OCI-LY1 (cell line): ENCODE measurements around the gene MCRS1.

Source experiments
- H2AFZ ChIP-seq: fragments of 200-600 bp; sonication (generic), shearing (Covaris generic); 2 replicates; pipeline ENCODE4 v1.6.0; 2014; ENCODE audit warnings: antibody characterized with exemption, mild to moderate bottlenecking, low read length
- H3F3A ChIP-seq: fragments of 200-600 bp; sonication (generic), shearing (Covaris generic); 2 replicates; pipeline ENCODE4 v1.6.0; 2014; ENCODE audit warnings: mild to moderate bottlenecking, antibody characterized with exemption, low read length, moderate library complexity; ENCODE audit not compliant: insufficient read depth
- H3K27ac ChIP-seq: fragments of 200-600 bp; sonication (generic); 2 replicates; pipeline ENCODE4 v1.5.1; 2014; ENCODE audit warnings: low read length, mixed run types, mild to moderate bottlenecking, low read depth; ENCODE audit not compliant: poor library complexity, severe bottlenecking
- H3K27me3 ChIP-seq: fragments of 200-600 bp; sonication (generic); 2 replicates; pipeline ENCODE4 v1.6.0; 2014; ENCODE audit warnings: antibody characterized with exemption, mild to moderate bottlenecking, low read length, moderate library complexity; ENCODE audit not compliant: insufficient read depth
- H3K36me3 ChIP-seq: fragments of 200-600 bp; sonication (generic); 2 replicates; pipeline ENCODE4 v1.6.1; 2014; ENCODE audit warnings: mild to moderate bottlenecking, antibody characterized with exemption, low read length, moderate library complexity, mixed read lengths; ENCODE audit not compliant: insufficient read depth
- H3K4me1 ChIP-seq: fragments of 200-600 bp; sonication (generic); 2 replicates; pipeline ENCODE4 v1.5.1; 2014; ENCODE audit warnings: mild to moderate bottlenecking, low read length, moderate library complexity; ENCODE audit not compliant: insufficient read depth, severe bottlenecking
- H3K4me2 ChIP-seq: fragments of 200-600 bp; sonication (generic), shearing (Covaris generic); 2 replicates; pipeline ENCODE4 v1.6.1; 2014; ENCODE audit warnings: low read length
- H3K4me3 ChIP-seq: fragments of 200-600 bp; sonication (generic); 2 replicates; pipeline ENCODE4 v1.5.1; 2014; ENCODE audit warnings: low read length, low read depth, mild to moderate bottlenecking, mixed read lengths; ENCODE audit not compliant: poor library complexity, severe bottlenecking
- H3K79me2 ChIP-seq: fragments of 200-600 bp; shearing (Covaris generic); 2 replicates; pipeline ENCODE4 v1.6.1; 2016; ENCODE audit warnings: mixed run types, low read length, mixed read lengths; ENCODE audit not compliant: insufficient read depth
- H3K9ac ChIP-seq: fragments of 200-600 bp; sonication (generic), shearing (Covaris generic); 2 replicates; pipeline ENCODE4 v1.6.1; 2014; ENCODE audit warnings: mild to moderate bottlenecking, low read length, mixed read lengths
- H3K9me2 ChIP-seq: fragments of 200-600 bp; sonication (generic), shearing (Covaris generic); 2 replicates; pipeline ENCODE4 v1.6.1; 2014; ENCODE audit warnings: low read depth, mild to moderate bottlenecking, low read length, mixed read lengths
- H3K9me3 ChIP-seq: fragments of 200-600 bp; shearing (Covaris generic); 2 replicates; pipeline ENCODE4 v1.6.1; 2014; ENCODE audit warnings: low read length, mixed read lengths
- H4K20me1 ChIP-seq: fragments of 200-600 bp; sonication (generic), shearing (Covaris generic); 2 replicates; pipeline ENCODE4 v1.6.0; 2016; ENCODE audit warnings: mild to moderate bottlenecking, low read length; ENCODE audit not compliant: insufficient read depth
- CTCF ChIP-seq: fragments of 200-600 bp; sonication (generic), shearing (Covaris generic); IDR thresholded peaks from 2 replicates; pipeline ENCODE4 v1.5.1; 2017; ENCODE audit warnings: mild to moderate bottlenecking, antibody characterized with exemption, low read length, moderate library complexity, mixed read lengths
- EZH2 ChIP-seq: fragments of 200-600 bp; sonication (generic), shearing (Covaris generic); IDR thresholded peaks from 2 replicates; pipeline ENCODE4 v1.8.0; 2017; ENCODE audit warnings: borderline replicate concordance, mixed run types, mild to moderate bottlenecking, antibody characterized with exemption, low read length, moderate library complexity, mixed read lengths

MCRS1 gene

GRCh38 chr12:49562831-49563230, 5.1 kb downstream of the MCRS1 start:
- no peak for TF ChIP-seq EZH2
- TF ChIP-seq CTCF, result no peak
- H3K79me2 ChIP-seq, result peaks cover 10% of the 10 kb centered on the region
- H3K36me3 ChIP-seq, result peaks cover 73% of the 10 kb centered on the region
- no peaks in the 10 kb centered on the region for H3K27me3 ChIP-seq
- H4K20me1 ChIP-seq, result no peaks in the 10 kb centered on the region
- no peak overlapping the region for H3K27ac ChIP-seq
- H3K9me3 ChIP-seq, result no peaks in the 10 kb centered on the region
- no peak overlapping the region for H3K9ac ChIP-seq
- H3K4me1 ChIP-seq, result peaks cover 13% of the 10 kb centered on the region
- no peaks in the 10 kb centered on the region for H3F3A ChIP-seq
- H3K9me2 ChIP-seq, result no peaks in the 10 kb centered on the region
- H3K4me2 ChIP-seq, result no peak overlapping the region
- no peak overlapping the region for H2AFZ ChIP-seq
- H3K4me3 ChIP-seq, result no peak overlapping the region

GRCh38 chr12:49562233-49562632, 5.7 kb downstream of the MCRS1 start:
- Histone ChIP-seq H3F3A (no peaks in the 10 kb centered on the region), H3K4me2 (no peak overlapping the region)

GRCh38 chr12:49560695-49561094, 7.2 kb downstream of the MCRS1 start:
- Histone ChIP-seq H3K27me3 (no peaks in the 10 kb centered on the region), H3K4me1 (no peaks in the 10 kb centered on the region), H3K36me3 (peaks cover 92% of the 10 kb centered on the region), H3K79me2 (no peaks in the 10 kb centered on the region), H3F3A (no peaks in the 10 kb centered on the region), H3K4me3 (no peak overlapping the region), H4K20me1 (no peaks in the 10 kb centered on the region), H3K9ac (no peak overlapping the region), H3K4me2 (no peak overlapping the region), H3K9me2 (no peaks in the 10 kb centered on the region), H3K9me3 (no peaks in the 10 kb centered on the region), H2AFZ (no peak overlapping the region), H3K27ac (no peak overlapping the region)
- no peak for TF ChIP-seq EZH2
- TF ChIP-seq CTCF, result no peak

More at GRCh38 chr12:49562233-49562632, 5.7 kb downstream of the MCRS1 start:
- peaks cover 11% of the 10 kb centered on the region for H3K4me1 ChIP-seq
- H3K4me3 ChIP-seq, result no peak overlapping the region
- no peaks in the 10 kb centered on the region for H3K27me3 ChIP-seq
- H3K79me2 ChIP-seq, result peaks cover 6% of the 10 kb centered on the region
- no peak overlapping the region for H2AFZ ChIP-seq
- H3K9me2 ChIP-seq, result no peaks in the 10 kb centered on the region
- TF ChIP-seq CTCF (no peak), EZH2 (no peak)
- no peak overlapping the region for H3K9ac ChIP-seq
- peaks cover 79% of the 10 kb centered on the region for H3K36me3 ChIP-seq
- H4K20me1 ChIP-seq, result no peaks in the 10 kb centered on the region
- no peak overlapping the region for H3K27ac ChIP-seq
- no peaks in the 10 kb centered on the region for H3K9me3 ChIP-seq
